H1 (cell line): Measurements from ENCODE around the gene LRRC3B.
"Not testable (repeated sequence)": the region's sequence is repeated elsewhere in the genome, so short reads cannot be mapped to it uniquely, and the experiment has no call there.

Experiments used
- CTCF ChIP-seq, 3 experiments: IDR thresholded peaks; 1 replicate in 2 of 3; 2 replicates in 1 of 3; pipeline versions ENCODE4 v1.5.1 to v1.6.1; 2011; ENCODE audit warnings: low read length in 3 of 3, mild to moderate bottlenecking in 3 of 3, inconsistent platforms in 2 of 3, low read depth in 1 of 3, moderate library complexity in 1 of 3; ENCODE audit not compliant: insufficient read depth in 1 of 3; ENCODE audit errors: control extremely low read depth in 1 of 3
- EZH2 ChIP-seq: fragments of 200-600 bp; sonication (generic); IDR thresholded peaks from 2 replicates; pipeline ENCODE4 v1.7.1; 2012; ENCODE audit warnings: low read depth, mild to moderate bottlenecking, moderate library complexity, low read length, inconsistent platforms; ENCODE audit not compliant: severe bottlenecking
- JUN ChIP-seq: IDR thresholded peaks from 2 replicates; pipeline ENCODE4 v1.6.1; 2011; ENCODE audit warnings: low read depth, mild to moderate bottlenecking, improper control_type of control experiment, low read length
- MAX ChIP-seq: IDR thresholded peaks from 2 replicates; pipeline ENCODE4 v1.6.1; 2012; ENCODE audit warnings: inconsistent platforms
- POLR2A ChIP-seq, 2 experiments: IDR thresholded peaks; 1 replicate in 1 of 2; 2 replicates in 1 of 2; pipeline ENCODE4 v1.6.1; 2011; ENCODE audit warnings: low read depth in 2 of 2, low read length in 2 of 2, mild to moderate bottlenecking in 2 of 2; ENCODE audit errors: control extremely low read depth in 1 of 2
- POU5F1 ChIP-seq: IDR thresholded peaks from 2 replicates; pipeline ENCODE4 v1.6.1; 2011; ENCODE audit warnings: low read depth, mild to moderate bottlenecking, low read length, moderate library complexity

GRCh38 chr3:26603771-26604170 is 18.8 kb upstream of the LRRC3B start:
- not testable (repeated sequence) for TF ChIP-seq POLR2A (IDR thresholded peaks at IDR 0.05; ENCODE audit: control extremely low read depth in 1 of 2, low read depth in 2 of 2, low read length in 2 of 2); JUN; MAX; POU5F1; CTCF (IDR thresholded peaks at IDR 0.05; ENCODE audit: control extremely low read depth in 1 of 3, insufficient read depth in 1 of 3, low read depth in 1 of 3, low read length in 3 of 3); EZH2
